ENCODE results near the gene CDC26.
"Not testable (repeated sequence)": the region's sequence is repeated elsewhere in the genome, so short reads cannot be mapped to it uniquely, and the experiment has no call there.

- TF ChIP-seq, protein P1, sequence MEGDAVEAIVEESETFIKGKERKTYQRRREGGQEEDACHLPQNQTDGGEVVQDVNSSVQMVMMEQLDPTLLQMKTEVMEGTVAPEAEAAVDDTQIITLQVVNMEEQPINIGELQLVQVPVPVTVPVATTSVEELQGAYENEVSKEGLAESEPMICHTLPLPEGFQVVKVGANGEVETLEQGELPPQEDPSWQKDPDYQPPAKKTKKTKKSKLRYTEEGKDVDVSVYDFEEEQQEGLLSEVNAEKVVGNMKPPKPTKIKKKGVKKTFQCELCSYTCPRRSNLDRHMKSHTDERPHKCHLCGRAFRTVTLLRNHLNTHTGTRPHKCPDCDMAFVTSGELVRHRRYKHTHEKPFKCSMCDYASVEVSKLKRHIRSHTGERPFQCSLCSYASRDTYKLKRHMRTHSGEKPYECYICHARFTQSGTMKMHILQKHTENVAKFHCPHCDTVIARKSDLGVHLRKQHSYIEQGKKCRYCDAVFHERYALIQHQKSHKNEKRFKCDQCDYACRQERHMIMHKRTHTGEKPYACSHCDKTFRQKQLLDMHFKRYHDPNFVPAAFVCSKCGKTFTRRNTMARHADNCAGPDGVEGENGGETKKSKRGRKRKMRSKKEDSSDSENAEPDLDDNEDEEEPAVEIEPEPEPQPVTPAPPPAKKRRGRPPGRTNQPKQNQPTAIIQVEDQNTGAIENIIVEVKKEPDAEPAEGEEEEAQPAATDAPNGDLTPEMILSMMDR (IDR thresholded peaks at IDR 0.05) = not testable (repeated sequence)
- not testable (repeated sequence) for TF ChIP-seq ZFX (IDR thresholded peaks at IDR 0.05; ENCODE audit: borderline replicate concordance)
Observed at GRCh38 chr9:113249661-113250060, 25.7 kb downstream of the CDC26 start.

Data from 22Rv1 (cell line).